ENCODE data around the gene IL1RAPL1.

Gene IL1RAPL1

DNA sequence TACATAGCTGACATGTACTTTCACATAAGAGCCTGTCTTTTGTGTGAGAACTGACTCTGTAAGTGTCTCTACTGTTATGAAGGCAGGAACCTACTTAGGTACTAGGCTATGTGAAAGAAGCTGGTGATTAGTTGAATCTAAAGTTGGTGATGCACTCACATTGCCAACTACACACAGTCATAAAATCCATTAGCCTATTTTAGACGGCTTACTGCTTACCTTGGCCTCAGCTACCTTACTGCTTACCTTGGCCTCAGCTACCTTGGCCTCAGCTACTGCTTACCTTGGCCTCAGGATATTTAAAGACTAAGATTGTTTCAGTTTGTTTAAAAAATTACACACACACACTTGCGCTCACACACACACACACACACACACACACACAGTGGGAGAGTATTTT, 549.7 kb downstream of the IL1RAPL1 start:
- TF ChIP-seq SUZ12 (IDR thresholded peaks at IDR 0.05; ENCODE audit: extremely low read depth, insufficient read depth, insufficient read length) (no peak), YY1 (IDR thresholded peaks at IDR 0.05; ENCODE audit: insufficient read depth, insufficient read length) (no peak), ZNF274 (IDR thresholded peaks at IDR 0.05; ENCODE audit: low read depth, low read length) (no peak)
- Histone ChIP-seq H3K4me3 (ENCODE audit: insufficient read length, low read depth) (no peak overlapping the region), H3K27me3 (ENCODE audit: insufficient read depth, insufficient read length) (no peaks in the 10 kb centered on the region), H3K9ac (ENCODE audit: insufficient read length, low read depth) (no peak overlapping the region), H3K9me3 (ENCODE audit: insufficient read depth, low read length) (no peaks in the 10 kb centered on the region), H3K4me1 (ENCODE audit: insufficient read depth, insufficient read length) (no peaks in the 10 kb centered on the region), H3K36me3 (ENCODE audit: insufficient read depth, insufficient read length, low read length) (no peaks in the 10 kb centered on the region)
- no peak for DNase-seq (ENCODE audit: low read depth, low spot score)

DNA sequence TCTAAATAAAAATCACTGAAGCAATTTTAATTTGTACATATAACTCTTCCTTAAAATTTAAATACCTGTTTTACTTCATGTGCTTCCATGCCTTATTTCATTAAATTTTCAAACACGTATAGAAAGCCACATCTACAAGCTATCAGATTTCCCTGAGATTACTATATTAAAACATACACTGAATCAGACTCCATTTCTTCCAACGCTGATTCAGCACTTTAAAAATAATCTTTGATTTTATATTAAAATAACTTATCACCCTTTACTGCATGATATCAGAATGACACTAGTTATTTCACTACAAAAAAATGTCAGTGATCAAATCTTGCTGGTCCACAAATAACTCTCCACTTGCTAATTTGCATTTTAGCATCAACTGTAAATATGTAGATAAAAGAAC, 550.8 kb downstream of the IL1RAPL1 start:
- no peak overlapping the region for H3K4me3 ChIP-seq (ENCODE audit: insufficient read length, low read depth)
- no peaks in the 10 kb centered on the region for H3K4me1 ChIP-seq (ENCODE audit: insufficient read depth, insufficient read length)
- H3K36me3 ChIP-seq (ENCODE audit: insufficient read depth, insufficient read length, low read length), result no peaks in the 10 kb centered on the region
- DNase-seq (ENCODE audit: low read depth, low spot score), result no peak
- H3K27me3 ChIP-seq (ENCODE audit: insufficient read depth, insufficient read length), result no peaks in the 10 kb centered on the region
- no peaks in the 10 kb centered on the region for H3K9me3 ChIP-seq (ENCODE audit: insufficient read depth, low read length)
- H3K9ac ChIP-seq (ENCODE audit: insufficient read length, low read depth), result no peak overlapping the region
- TF ChIP-seq ZNF274 (IDR thresholded peaks at IDR 0.05; ENCODE audit: low read depth, low read length), result no peak
- TF ChIP-seq SUZ12 (IDR thresholded peaks at IDR 0.05; ENCODE audit: extremely low read depth, insufficient read depth, insufficient read length), result no peak
- TF ChIP-seq YY1 (IDR thresholded peaks at IDR 0.05; ENCODE audit: insufficient read depth, insufficient read length), result no peak

GRCh38 chrX:29143356-29143755, 556.1 kb downstream of the IL1RAPL1 start:
- no peaks in the 10 kb centered on the region for H3K4me1 ChIP-seq (ENCODE audit: insufficient read depth, insufficient read length)
- H3K36me3 ChIP-seq (ENCODE audit: insufficient read depth, insufficient read length, low read length), result no peaks in the 10 kb centered on the region
- no peaks in the 10 kb centered on the region for H3K27me3 ChIP-seq (ENCODE audit: insufficient read depth, insufficient read length)
- TF ChIP-seq ZNF274 (IDR thresholded peaks at IDR 0.05; ENCODE audit: low read depth, low read length) (no peak), SUZ12 (IDR thresholded peaks at IDR 0.05; ENCODE audit: extremely low read depth, insufficient read depth, insufficient read length) (no peak), YY1 (IDR thresholded peaks at IDR 0.05; ENCODE audit: insufficient read depth, insufficient read length) (no peak)
- no peak overlapping the region for H3K9ac ChIP-seq (ENCODE audit: insufficient read length, low read depth)
- DNase-seq (ENCODE audit: low read depth, low spot score), result no peak
- H3K4me3 ChIP-seq (ENCODE audit: insufficient read length, low read depth), result no peak overlapping the region
- H3K9me3 ChIP-seq (ENCODE audit: insufficient read depth, low read length), result no peaks in the 10 kb centered on the region

- Histone ChIP-seq H3K9me3 (ENCODE audit: insufficient read depth, low read length) (no peaks in the 10 kb centered on the region), H3K9ac (ENCODE audit: insufficient read length, low read depth) (no peak overlapping the region), H3K4me3 (ENCODE audit: insufficient read length, low read depth) (no peak overlapping the region), H3K4me1 (ENCODE audit: insufficient read depth, insufficient read length) (no peaks in the 10 kb centered on the region), H3K27me3 (ENCODE audit: insufficient read depth, insufficient read length) (no peaks in the 10 kb centered on the region), H3K36me3 (ENCODE audit: insufficient read depth, insufficient read length, low read length) (no peaks in the 10 kb centered on the region)
- no peak for DNase-seq (ENCODE audit: low read depth, low spot score)
- TF ChIP-seq SUZ12 (IDR thresholded peaks at IDR 0.05; ENCODE audit: extremely low read depth, insufficient read depth, insufficient read length) (no peak), YY1 (IDR thresholded peaks at IDR 0.05; ENCODE audit: insufficient read depth, insufficient read length) (no peak), ZNF274 (IDR thresholded peaks at IDR 0.05; ENCODE audit: low read depth, low read length) (no peak)
These were observed 556.5 kb downstream of the IL1RAPL1 start for GRCh38 chrX:29143756-29144155.

GRCh38 chrX:29145316-29145715, 558.1 kb downstream of the IL1RAPL1 start:
- Histone ChIP-seq H3K9ac (ENCODE audit: insufficient read length, low read depth) (no peak overlapping the region), H3K27me3 (ENCODE audit: insufficient read depth, insufficient read length) (no peaks in the 10 kb centered on the region), H3K4me3 (ENCODE audit: insufficient read length, low read depth) (no peak overlapping the region), H3K9me3 (ENCODE audit: insufficient read depth, low read length) (no peaks in the 10 kb centered on the region), H3K4me1 (ENCODE audit: insufficient read depth, insufficient read length) (no peaks in the 10 kb centered on the region), H3K36me3 (ENCODE audit: insufficient read depth, insufficient read length, low read length) (no peaks in the 10 kb centered on the region)
- no peak for DNase-seq (ENCODE audit: low read depth, low spot score)
- TF ChIP-seq SUZ12 (IDR thresholded peaks at IDR 0.05; ENCODE audit: extremely low read depth, insufficient read depth, insufficient read length) (no peak), ZNF274 (IDR thresholded peaks at IDR 0.05; ENCODE audit: low read depth, low read length) (no peak), YY1 (IDR thresholded peaks at IDR 0.05; ENCODE audit: insufficient read depth, insufficient read length) (no peak)

- TF ChIP-seq YY1 (IDR thresholded peaks at IDR 0.05; ENCODE audit: insufficient read depth, insufficient read length) (no peak), SUZ12 (IDR thresholded peaks at IDR 0.05; ENCODE audit: extremely low read depth, insufficient read depth, insufficient read length) (no peak), ZNF274 (IDR thresholded peaks at IDR 0.05; ENCODE audit: low read depth, low read length) (no peak)
- no peak for DNase-seq (ENCODE audit: low read depth, low spot score)
- H3K4me1 ChIP-seq (ENCODE audit: insufficient read depth, insufficient read length), result no peaks in the 10 kb centered on the region
- no peaks in the 10 kb centered on the region for H3K9me3 ChIP-seq (ENCODE audit: insufficient read depth, low read length)
- no peak overlapping the region for H3K9ac ChIP-seq (ENCODE audit: insufficient read length, low read depth)
- H3K27me3 ChIP-seq (ENCODE audit: insufficient read depth, insufficient read length), result no peaks in the 10 kb centered on the region
- H3K36me3 ChIP-seq (ENCODE audit: insufficient read depth, insufficient read length, low read length), result no peaks in the 10 kb centered on the region
- H3K4me3 ChIP-seq (ENCODE audit: insufficient read length, low read depth), result no peak overlapping the region
These were observed 561.3 kb downstream of the IL1RAPL1 start for GRCh38 chrX:29148511-29148910.

DNA sequence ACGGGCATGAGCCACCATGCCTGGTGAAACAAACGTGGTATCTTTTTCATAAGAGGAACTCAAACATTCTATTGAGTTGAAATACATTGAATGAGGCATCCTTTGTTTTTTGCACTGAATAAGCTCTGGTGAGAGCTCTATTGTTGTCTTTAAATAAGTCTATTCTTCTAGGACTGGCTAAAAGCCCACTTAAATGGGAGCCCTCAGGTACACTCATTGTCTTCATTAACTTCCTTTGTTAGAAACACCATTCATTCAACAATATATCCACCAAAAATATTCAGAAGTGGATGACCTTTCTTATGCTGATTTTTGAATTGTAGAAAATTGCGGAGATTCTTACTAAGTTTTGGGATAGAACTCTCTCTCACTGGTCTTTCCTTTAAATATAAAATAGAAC, 568.0 kb downstream of the IL1RAPL1 start:
- Histone ChIP-seq H3K27me3 (ENCODE audit: insufficient read depth, insufficient read length) (no peaks in the 10 kb centered on the region), H3K4me3 (ENCODE audit: insufficient read length, low read depth) (no peak overlapping the region), H3K9ac (ENCODE audit: insufficient read length, low read depth) (no peak overlapping the region), H3K9me3 (ENCODE audit: insufficient read depth, low read length) (no peaks in the 10 kb centered on the region), H3K36me3 (ENCODE audit: insufficient read depth, insufficient read length, low read length) (no peaks in the 10 kb centered on the region), H3K4me1 (ENCODE audit: insufficient read depth, insufficient read length) (no peaks in the 10 kb centered on the region)
- no peak for TF ChIP-seq SUZ12 (IDR thresholded peaks at IDR 0.05; ENCODE audit: extremely low read depth, insufficient read depth, insufficient read length)
- no peak for TF ChIP-seq ZNF274 (IDR thresholded peaks at IDR 0.05; ENCODE audit: low read depth, low read length)
- no peak for TF ChIP-seq YY1 (IDR thresholded peaks at IDR 0.05; ENCODE audit: insufficient read depth, insufficient read length)
- no peak for DNase-seq (ENCODE audit: low read depth, low spot score)

- Histone ChIP-seq H3K27me3 (ENCODE audit: insufficient read depth, insufficient read length) (no peaks in the 10 kb centered on the region), H3K9ac (ENCODE audit: insufficient read length, low read depth) (no peak overlapping the region), H3K9me3 (ENCODE audit: insufficient read depth, low read length) (no peaks in the 10 kb centered on the region), H3K36me3 (ENCODE audit: insufficient read depth, insufficient read length, low read length) (no peaks in the 10 kb centered on the region), H3K4me1 (ENCODE audit: insufficient read depth, insufficient read length) (no peaks in the 10 kb centered on the region), H3K4me3 (ENCODE audit: insufficient read length, low read depth) (no peak overlapping the region)
- no peak for DNase-seq (ENCODE audit: low read depth, low spot score)
- TF ChIP-seq SUZ12 (IDR thresholded peaks at IDR 0.05; ENCODE audit: extremely low read depth, insufficient read depth, insufficient read length) (no peak), ZNF274 (IDR thresholded peaks at IDR 0.05; ENCODE audit: low read depth, low read length) (no peak), YY1 (IDR thresholded peaks at IDR 0.05; ENCODE audit: insufficient read depth, insufficient read length) (no peak)
These were observed 585.6 kb downstream of the IL1RAPL1 start for GRCh38 chrX:29172880-29173279.

Data from NT2/D1 (cell line).